AG10803 (cell line): ENCODE results near the gene MRPS18B.

Source experiments
- DNase-seq: peaks from one replicate; pipeline ENCODE4 v3.0.0; 2010; ENCODE audit warnings: low read depth
- H3K4me3 ChIP-seq: 2 replicates; pipeline ENCODE4 v1.5.1; 2011; ENCODE audit warnings: mild to moderate bottlenecking, low read length, control low read depth
- CTCF ChIP-seq: conservative IDR thresholded peaks from 2 replicates; pipeline ENCODE4 v1.5.1; 2011; ENCODE audit warnings: mild to moderate bottlenecking, low read length, control low read depth, inconsistent platforms

The MRPS18B gene

DNA sequence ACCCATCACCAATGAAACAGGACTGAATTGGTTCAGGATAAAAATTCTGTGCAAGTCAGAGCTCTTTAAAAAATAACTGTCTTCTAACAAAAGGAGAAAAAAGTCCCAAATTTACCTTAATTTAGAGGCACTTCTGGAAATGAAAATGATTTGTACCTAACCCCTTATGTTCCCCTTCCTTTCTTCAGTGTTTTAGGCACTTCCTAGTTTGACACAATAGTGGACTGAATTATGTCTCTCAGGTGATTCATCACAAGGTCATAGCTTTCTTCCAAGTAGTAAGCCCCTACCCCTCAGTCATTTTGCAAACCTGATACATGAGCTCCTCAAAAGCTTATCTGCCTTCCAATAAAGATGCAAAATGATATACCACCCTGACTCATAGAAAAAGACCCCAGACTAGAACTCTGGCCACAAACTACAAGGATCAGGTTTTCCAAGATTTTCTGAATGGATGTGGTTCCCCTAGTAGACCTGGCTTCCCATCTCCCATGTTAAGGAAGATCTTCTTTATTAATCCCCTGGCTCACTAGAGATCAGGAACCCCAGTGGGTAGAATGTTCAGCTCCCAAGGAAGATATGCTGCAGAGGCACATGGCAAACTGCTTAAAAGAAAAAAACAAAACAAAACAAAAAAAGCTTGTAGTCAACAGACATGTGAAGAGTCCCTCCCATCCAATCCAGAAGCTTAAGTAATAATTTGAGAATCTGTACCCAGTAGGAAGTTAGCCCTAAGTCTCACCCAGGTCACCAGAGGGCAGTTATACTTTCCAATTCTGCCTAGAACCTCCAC is 4.2 kb upstream of the MRPS18B start:
- no peak overlapping the region for H3K4me3 ChIP-seq
- DNase-seq, result no peak
- TF ChIP-seq CTCF, result no peak

GRCh38 chr6:30614044-30614842 is 3.4 kb upstream of the MRPS18B start:
- TF ChIP-seq CTCF, result no peak
- DNase-seq, result peak; percentile 23
- H3K4me3 ChIP-seq, result peak overlapping the region; percentile 98

- peak; percentile 98 for DNase-seq
- TF ChIP-seq CTCF, result no peak
- peak overlapping the region; percentile 98 for H3K4me3 ChIP-seq
Observed at GRCh38 chr6:30614843-30615218, 2.8 kb upstream of the MRPS18B start.

DNA sequence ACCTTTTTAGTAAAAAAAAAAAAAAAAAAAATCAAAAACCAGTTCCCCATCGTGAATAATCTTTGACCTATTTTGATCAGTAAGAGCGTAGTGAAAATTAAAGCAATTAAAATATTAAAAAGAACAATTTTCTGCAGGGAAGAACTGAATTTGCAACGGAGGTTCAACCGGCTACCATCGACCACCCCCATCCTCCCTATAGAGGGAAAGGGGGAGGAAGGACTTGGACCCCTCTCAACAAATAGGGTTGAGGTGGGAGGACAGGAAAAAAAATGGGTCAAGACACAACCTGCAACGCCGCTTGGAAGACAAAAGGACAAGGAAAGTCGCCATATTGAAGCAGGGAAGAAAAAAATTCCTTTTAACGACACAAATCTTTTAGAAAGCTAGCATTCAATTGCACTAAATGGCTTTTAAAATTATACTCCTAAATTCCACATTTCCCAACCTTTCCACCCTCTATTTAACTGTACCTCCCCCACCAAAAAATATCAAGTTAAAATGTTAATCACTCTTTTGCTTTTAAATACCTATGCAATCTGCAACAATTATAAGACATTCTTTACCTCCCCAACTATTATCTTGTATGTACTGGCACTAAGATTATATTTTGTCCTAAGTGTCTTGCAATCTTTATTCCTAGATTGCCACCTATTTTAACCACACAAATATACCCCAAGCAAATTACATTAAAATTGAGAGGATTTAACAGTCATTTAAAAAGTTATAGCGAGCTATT is 2.3 kb upstream of the MRPS18B start:
- peak overlapping the region; percentile 98 for H3K4me3 ChIP-seq
- DNase-seq, result peak; percentile 92
- no peak for TF ChIP-seq CTCF

DNA sequence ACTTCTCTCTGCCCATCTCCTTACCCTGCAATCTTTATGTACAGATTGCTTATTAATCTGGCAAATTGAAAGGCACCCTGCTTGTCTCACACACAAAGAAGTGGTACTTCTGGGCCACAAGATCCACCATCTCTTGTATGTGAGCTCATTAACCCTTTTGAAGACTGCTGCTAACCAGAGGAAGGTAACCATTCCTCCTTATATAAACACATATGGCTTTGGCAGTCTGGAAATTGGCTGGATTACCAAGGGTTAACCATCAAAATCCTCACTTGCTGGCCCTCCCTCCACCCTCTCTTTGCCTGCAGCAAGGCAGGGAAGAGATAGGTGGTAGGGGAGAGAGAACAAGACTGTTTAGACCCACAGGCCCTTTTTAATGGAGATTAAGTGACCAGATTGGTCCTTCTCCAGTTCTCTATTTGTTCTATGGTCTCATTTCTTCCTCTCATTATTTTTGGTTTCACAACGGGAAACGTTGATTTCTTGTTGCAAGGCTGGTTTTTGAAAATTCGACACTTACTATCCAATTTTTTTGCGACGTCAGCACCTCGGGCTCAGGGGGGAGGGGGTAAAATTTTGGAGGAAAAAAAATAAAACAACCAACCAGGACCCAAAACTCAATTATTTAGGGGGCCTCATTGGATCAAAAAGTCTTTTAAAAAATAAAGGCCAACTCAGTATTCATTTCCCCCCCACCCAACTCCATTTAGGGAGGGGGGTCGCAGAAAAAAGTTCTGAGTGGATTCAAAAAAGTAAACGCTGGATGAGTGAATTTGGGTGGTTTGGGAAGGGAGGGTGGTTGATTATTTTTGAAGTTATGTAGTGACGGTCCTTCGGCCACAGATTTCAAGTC is 1.5 kb upstream of the MRPS18B start:
- no peak for TF ChIP-seq CTCF
- DNase-seq, result peak; percentile 41
- peak overlapping the region; percentile 98 for H3K4me3 ChIP-seq

- peak within 1 kb of the TSS; percentile 98 for H3K4me3 ChIP-seq
- TF ChIP-seq CTCF, result no peak
Observed at GRCh38 chr6:30616811-30617564, 652 bp upstream of the MRPS18B start, which contains the start of gene PPP1R10. Gene PPP1R10 (minus strand): TSS chr6:30617243. CDS start chr6:30609944, 7,299 bp downstream.

More at GRCh38 chr6:30616811-30617564, 652 bp upstream of the MRPS18B start, which contains the start of gene PPP1R10:
- peak; percentile 100 for DNase-seq
